GM04503 (cell line): ENCODE results near the gene ETDC.

Experiments used
- DNase-seq: peaks from one replicate; pipeline ENCODE4 v3.0.0-alpha.2; 2012; ENCODE audit warnings: low read depth

ETDC gene

GRCh38 chrX:135346975-135347374 lies 37.7 kb downstream of the ETDC start:
- DNase-seq: no peak

- no peak for DNase-seq
Measured at GRCh38 chrX:135347381-135348016, 38.2 kb downstream of the ETDC start.

GRCh38 chrX:135354288-135354687 lies 45.0 kb downstream of the ETDC start:
- DNase-seq: no peak
